ENCODE results near the gene CSNK1G2. TPM values are rescaled to one million over a fixed set of nuclear protein-coding genes. Genes with fewer than 3 reads are reported as not detected.

The CSNK1G2 gene
- total and polyA plus RNA-seq, 8 donors = 30.2 to 210 (median 65.3) TPM

GRCh38 chr19:1961000-1961883 lies 20.3 kb downstream of the CSNK1G2 start:
- H3K36me3 ChIP-seq = peaks cover 0 to 29% (median 18%) of the 10 kb centered on the region in 4 donors
- WGBS, 5 donors = 84 to 91% (median 89%) methylated on average over 13 to 42 of the region's 42 CpGs
- intact Hi-C loops (cut with DNase I; ENCODE audit: low total_unique reads) = no loop called here

GRCh38 chr19:1962674-1963073 lies 21.7 kb downstream of the CSNK1G2 start:
- no peaks in the 10 kb centered on the region for H3K27me3 ChIP-seq
- TF ChIP-seq CTCF (IDR thresholded peaks at IDR 0.05) = no peak
- TF ChIP-seq POLR2AphosphoS5 (IDR thresholded peaks at IDR 0.05) = no peak
- no peak for TF ChIP-seq EP300 (IDR thresholded peaks at IDR 0.05)
- no peak for TF ChIP-seq POLR2A (IDR thresholded peaks at IDR 0.05)
- H3K36me3 ChIP-seq = peaks cover 0 to 29% (median 22%) of the 10 kb centered on the region in 4 donors
- no peak overlapping the region for H3K27ac ChIP-seq
- intact Hi-C loops (cut with DNase I; ENCODE audit: low total_unique reads) = no loop called here
- H3K9me3 ChIP-seq = no peaks in the 10 kb centered on the region
- H3K4me1 ChIP-seq = peaks cover 0 to 8% (median 0%) of the 10 kb centered on the region in 4 donors
- H3K4me3 ChIP-seq = no peak overlapping the region
- WGBS, 5 donors = 92 to 100% (median 96%) methylated on average over 5 to 23 of the region's 23 CpGs
- no peak for DNase-seq

More at GRCh38 chr19:1961000-1961883, 20.3 kb downstream of the CSNK1G2 start:
- no peaks in the 10 kb centered on the region for H3K27me3 ChIP-seq
- no peak for TF ChIP-seq POLR2A (IDR thresholded peaks at IDR 0.05)
- no peaks in the 10 kb centered on the region for H3K9me3 ChIP-seq
- H3K27ac ChIP-seq = no peak overlapping the region
- H3K4me1 ChIP-seq = peaks cover 0 to 10% (median 4%) of the 10 kb centered on the region in 4 donors
- H3K4me3 ChIP-seq = no peak overlapping the region
- DNase-seq = no peak

- Histone ChIP-seq H3K4me1 (peaks cover 0 to 8% (median 2%) of the 10 kb centered on the region in 4 donors), H3K4me3 (no peak overlapping the region), H3K27me3 (no peaks in the 10 kb centered on the region), H3K36me3 (peaks cover 12 to 54% (median 47%) of the 10 kb centered on the region in 4 donors), H3K9me3 (no peaks in the 10 kb centered on the region), H3K27ac (no peak overlapping the region)
- 80 to 91% (median 85%) methylated on average over 22 to 26 of the region's 26 CpGs for WGBS, 5 donors
- no peak for DNase-seq
- no peak for TF ChIP-seq CTCF (IDR thresholded peaks at IDR 0.05)
- no peak for TF ChIP-seq POLR2AphosphoS5 (IDR thresholded peaks at IDR 0.05)
- TF ChIP-seq POLR2A (IDR thresholded peaks at IDR 0.05) = no peak
- no peak for TF ChIP-seq EP300 (IDR thresholded peaks at IDR 0.05)
- intact Hi-C loops (cut with DNase I; ENCODE audit: low total_unique reads) = no loop called here
Measured at GRCh38 chr19:1967087-1967608, 26.2 kb downstream of the CSNK1G2 start.

GRCh38 chr19:1968279-1969175 lies 27.6 kb downstream of the CSNK1G2 start:
- no peaks in the 10 kb centered on the region for H3K27me3 ChIP-seq
- 74 to 82% (median 79%) methylated on average over 13 to 34 of the region's 34 CpGs for WGBS, 5 donors
- no peak for DNase-seq
- peaks cover 12 to 43% (median 39%) of the 10 kb centered on the region in 4 donors for H3K36me3 ChIP-seq
- H3K9me3 ChIP-seq = no peaks in the 10 kb centered on the region
- no peak overlapping the region for H3K27ac ChIP-seq
- intact Hi-C loops (cut with DNase I; ENCODE audit: low total_unique reads) = no loop called here
- H3K4me1 ChIP-seq = peaks cover 0 to 8% (median 2%) of the 10 kb centered on the region in 4 donors
- no peak overlapping the region for H3K4me3 ChIP-seq
- TF ChIP-seq CTCF (IDR thresholded peaks at IDR 0.05) (no peak), POLR2A (IDR thresholded peaks at IDR 0.05) (no peak), POLR2AphosphoS5 (IDR thresholded peaks at IDR 0.05) (no peak), EP300 (IDR thresholded peaks at IDR 0.05) (no peak)
